HCT116 (cell line): Measurements from ENCODE around the gene PDE8A. TPM values are rescaled to one million over a fixed set of nuclear protein-coding genes. Genes with fewer than 3 reads are reported as not detected.

ENCODE experiments used
- ATAC-seq: fragments of 200-7000 bp; cut with Tn5 transposase; 2 replicates; pipeline ENCODE4 v1.9.1; 2020; ENCODE audit warnings: mild to moderate bottlenecking, moderate library complexity
- BruUV-seq: library from RNA; stranded (reverse); fragments of 400-500 nt; replicated peaks from 2 replicates; lab custom pipeline; 2021; lab: Mats Ljungman, UMichigan
- CTCF ChIA-PET: fragments of 300-600 bp; sonication (Branson Sonifier 250); formaldehyde crosslinking; loops from one replicate; lab custom pipeline; 2021; ENCODE audit warnings: antibody characterized with exemption; lab: Charles Lee
- POLR2A ChIA-PET: fragments of 300-600, 350-600 bp; sonication (Branson Sonifier 250); formaldehyde crosslinking; loops from one replicate; lab custom pipeline; 2021; ENCODE audit warnings: antibody characterized with exemption; lab: Charles Lee
- RAD21 ChIA-PET, 2 experiments: fragments of 300-600 bp; sonication (Branson Sonifier 250); formaldehyde crosslinking; loops; one replicate each; lab custom pipeline; 2023; ENCODE audit warnings: low total read pairs in 2 of 2; ENCODE audit not compliant: uncharacterized antibody in 2 of 2, unreplicated experiment in 2 of 2, low non-redundant PET in 1 of 2; lab: Charles Lee
- DNase-seq: peaks from one replicate; pipeline ENCODE4 v3.0.0-alpha.2; 2010; ENCODE audit warnings: low read depth, low spot score
- H2AFZ ChIP-seq: fragments of 200-600 bp; shearing (Covaris generic), sonication (generic); 2 replicates; pipeline ENCODE4 v1.6.1; 2017; ENCODE audit warnings: low read depth, mixed run types, mixed read lengths, antibody characterized with exemption, low read length; ENCODE audit not compliant: poor library complexity, severe bottlenecking
- H3K27ac ChIP-seq: 2 replicates; pipeline ENCODE4 v1.5.1; 2012; ENCODE audit warnings: low read depth, low read length
- H3K27me3 ChIP-seq: fragments of 200-600 bp; sonication (generic); 2 replicates; pipeline ENCODE4 v1.6.1; 2016; ENCODE audit warnings: mixed run types, low read length, mixed read lengths; ENCODE audit not compliant: insufficient read depth
- H3K36me3 ChIP-seq, 2 experiments: fragments of 200-500 bp in 1 of 2; fragments of 200-600 bp in 1 of 2; sonication (Bioruptor generic) in 1 of 2; sonication (generic) in 1 of 2; 2 replicates each; pipeline versions ENCODE4 v1.5.1 to v1.6.1; 2014 to 2016; ENCODE audit warnings: low read length in 2 of 2, inconsistent platforms in 1 of 2, mixed read lengths in 1 of 2, mixed run types in 1 of 2; ENCODE audit not compliant: insufficient read depth in 2 of 2, control insufficient read depth in 1 of 2
- H3K4me1 ChIP-seq, 2 experiments: fragments of 200-600 bp in 1 of 2; sonication (generic) in 1 of 2; 2 replicates each; pipeline versions ENCODE4 v1.5.1 to v1.6.1; 2012 to 2017; ENCODE audit warnings: low read length in 2 of 2, inconsistent platforms in 1 of 2, mild to moderate bottlenecking in 1 of 2, mixed read lengths in 1 of 2, mixed run types in 1 of 2, moderate library complexity in 1 of 2; ENCODE audit not compliant: insufficient read depth in 2 of 2, control insufficient read depth in 1 of 2
- H3K4me2 ChIP-seq: fragments of 200-600 bp; sonication (generic); 2 replicates; pipeline ENCODE4 v1.6.1; 2017; ENCODE audit warnings: mixed run types, low read length, mixed read lengths
- H3K4me3 ChIP-seq, 2 experiments: fragments of 200-600 bp in 1 of 2; sonication (generic) in 1 of 2; replicated peaks in 1 of 2; 2 replicates each; pipeline ENCODE4 v1.5.1; 2011 to 2016; ENCODE audit warnings: low read length in 2 of 2, control low read depth in 1 of 2, low read depth in 1 of 2, mild to moderate bottlenecking in 1 of 2, mixed read lengths in 1 of 2, mixed run types in 1 of 2
- H3K79me2 ChIP-seq: fragments of 200-600 bp; sonication (generic); 2 replicates; pipeline ENCODE4 v1.6.1; 2017; ENCODE audit warnings: mild to moderate bottlenecking, mixed run types, low read length, moderate library complexity, mixed read lengths; ENCODE audit not compliant: insufficient read depth
- H3K9ac ChIP-seq: fragments of 200-600 bp; sonication (generic); 2 replicates; pipeline ENCODE4 v1.6.1; 2016; ENCODE audit warnings: low read length, mixed read lengths
- H3K9me2 ChIP-seq: fragments of 200-600 bp; sonication (generic), shearing (Covaris generic); 2 replicates; pipeline ENCODE4 v1.6.1; 2017; ENCODE audit warnings: mixed run types, mild to moderate bottlenecking, moderate library complexity; ENCODE audit not compliant: insufficient read depth
- H3K9me3 ChIP-seq, 2 experiments: fragments of 200-500 bp in 1 of 2; fragments of 200-600 bp in 1 of 2; sonication (Bioruptor generic) in 1 of 2; sonication (generic) in 1 of 2; 2 replicates each; pipeline ENCODE4 v1.6.1; 2014 to 2017; ENCODE audit warnings: low read length in 2 of 2, mixed read lengths in 2 of 2, inconsistent platforms in 1 of 2, low read depth in 1 of 2, mild to moderate bottlenecking in 1 of 2, mixed run types in 1 of 2, moderate library complexity in 1 of 2; ENCODE audit not compliant: control insufficient read depth in 1 of 2, insufficient read depth in 1 of 2
- H4K20me1 ChIP-seq: fragments of 200-600 bp; sonication (generic), shearing (Covaris generic); 2 replicates; pipeline ENCODE4 v1.6.1; 2017; ENCODE audit warnings: mixed run types, mild to moderate bottlenecking, moderate library complexity; ENCODE audit not compliant: insufficient read depth
- CEBPB ChIP-seq: IDR thresholded peaks from 2 replicates; pipeline ENCODE4 v1.6.1; 2012; ENCODE audit warnings: low read depth
- POLR2AphosphoS5 ChIP-seq: IDR thresholded peaks from 2 replicates; pipeline ENCODE4 v1.6.1; 2011; ENCODE audit warnings: mild to moderate bottlenecking, low read depth, low read length, moderate library complexity
- RAD21 ChIP-seq: IDR thresholded peaks from 2 replicates; pipeline ENCODE4 v1.6.1; 2012; ENCODE audit warnings: low read depth, mild to moderate bottlenecking
- SP1 ChIP-seq: IDR thresholded peaks from 2 replicates; pipeline ENCODE4 v1.6.1; 2012; ENCODE audit warnings: low read depth
- TCF7L2 ChIP-seq: IDR thresholded peaks from 2 replicates; pipeline ENCODE4 v1.7.0; 2011; ENCODE audit warnings: borderline replicate concordance, inconsistent platforms; ENCODE audit not compliant: insufficient read depth, insufficient read length; ENCODE audit errors: extremely low read depth
- YY1 ChIP-seq: IDR thresholded peaks from 2 replicates; pipeline ENCODE4 v1.6.1; 2011; ENCODE audit warnings: low read length, low read depth, moderate library complexity, mild to moderate bottlenecking; ENCODE audit not compliant: insufficient replicate concordance; ENCODE audit errors: extremely low read depth
- intact Hi-C: fragments of 100-400 bp; cut with micrococcal nuclease; formaldehyde crosslinking; loops from 2 replicates; pipeline ENCODE4 v1.10.0; 2022
- total RNA-seq: library from RNA; stranded (reverse); gene quantifications from one replicate; pipeline ENCODE4 v1.2.1, GENCODE V29; 2021; ENCODE audit not compliant: unreplicated experiment

PDE8A gene
- total RNA-seq, 1 experiment from 2014 or later, result 37.8 TPM

GRCh38 chr15:85100186-85100937 lies 118.7 kb downstream of the PDE8A start:
- Histone ChIP-seq H2AFZ (no peak overlapping the region), H3K27ac (no peak overlapping the region), H3K36me3 (peaks cover 0 to 2% of the 10 kb centered on the region in 2 experiments; a peak in 1 of 4 replicates), H3K4me3 (no peak overlapping the region), H3K4me1 (no peaks in the 10 kb centered on the region), H3K9me2 (no peaks in the 10 kb centered on the region), H4K20me1 (no peaks in the 10 kb centered on the region)
- no peak for DNase-seq
- CTCF ChIA-PET, result no interaction called here
- no peak for TF ChIP-seq TCF7L2
- TF ChIP-seq, all 23 proteins: peak for 0
- intact Hi-C loops, result no loop called here
- ChIA-PET RAD21 (no interaction called here), POLR2A (no interaction called here)
- Histone ChIP-seq H3K79me2 (no peaks in the 10 kb centered on the region), H3K9ac (no peak overlapping the region), H3K27me3 (no peaks in the 10 kb centered on the region), H3K9me3 (no peaks in the 10 kb centered on the region), H3K4me2 (no peak overlapping the region)
- ATAC-seq, result no peak
- BruUV-seq, result no TSS peak

- no TSS peak for BruUV-seq
- RAD21 ChIA-PET, result no interaction called here
- H3K4me3 ChIP-seq, result no peak overlapping the region
- H3K9me3 ChIP-seq, result no peaks in the 10 kb centered on the region
- POLR2A ChIA-PET, result no interaction called here
- H3K9me2 ChIP-seq, result no peaks in the 10 kb centered on the region
- no peak overlapping the region for H2AFZ ChIP-seq
- no peak overlapping the region for H3K9ac ChIP-seq
- no peaks in the 10 kb centered on the region for H4K20me1 ChIP-seq
- intact Hi-C loops, result no loop called here
- no peaks in the 10 kb centered on the region for H3K27me3 ChIP-seq
- no peak overlapping the region for H3K27ac ChIP-seq
- no peak for ATAC-seq
- H3K4me1 ChIP-seq, result no peaks in the 10 kb centered on the region
- DNase-seq, result no peak
- 0 out of 4 replicates have a peak, but pooled peaks cover 0 to 2% of the 10 kb centered on the region in 2 experiments for H3K36me3 ChIP-seq
- CTCF ChIA-PET, result no interaction called here
- no peaks in the 10 kb centered on the region for H3K79me2 ChIP-seq
- no peak for TF ChIP-seq SP1
- no peak for TF ChIP-seq CEBPB
- no peak for TF ChIP-seq POLR2AphosphoS5
- TF ChIP-seq YY1, result no peak
- no peak for TF ChIP-seq RAD21
- no peak overlapping the region for H3K4me2 ChIP-seq
Observed at GRCh38 chr15:85104584-85104983, 122.9 kb downstream of the PDE8A start.
